Fibroblast of skin of left biceps (primary cell): ENCODE data around the gene DGCR6.
"Not testable (repeated sequence)": the region's sequence is repeated elsewhere in the genome, so short reads cannot be mapped to it uniquely, and the experiment has no call there.

Source experiments
- DNase-seq, 2 experiments: peaks; one replicate each; pipeline ENCODE4 v3.0.0-alpha.2; 2013; ENCODE audit warnings: low read depth in 2 of 2

The DGCR6 gene

DNA sequence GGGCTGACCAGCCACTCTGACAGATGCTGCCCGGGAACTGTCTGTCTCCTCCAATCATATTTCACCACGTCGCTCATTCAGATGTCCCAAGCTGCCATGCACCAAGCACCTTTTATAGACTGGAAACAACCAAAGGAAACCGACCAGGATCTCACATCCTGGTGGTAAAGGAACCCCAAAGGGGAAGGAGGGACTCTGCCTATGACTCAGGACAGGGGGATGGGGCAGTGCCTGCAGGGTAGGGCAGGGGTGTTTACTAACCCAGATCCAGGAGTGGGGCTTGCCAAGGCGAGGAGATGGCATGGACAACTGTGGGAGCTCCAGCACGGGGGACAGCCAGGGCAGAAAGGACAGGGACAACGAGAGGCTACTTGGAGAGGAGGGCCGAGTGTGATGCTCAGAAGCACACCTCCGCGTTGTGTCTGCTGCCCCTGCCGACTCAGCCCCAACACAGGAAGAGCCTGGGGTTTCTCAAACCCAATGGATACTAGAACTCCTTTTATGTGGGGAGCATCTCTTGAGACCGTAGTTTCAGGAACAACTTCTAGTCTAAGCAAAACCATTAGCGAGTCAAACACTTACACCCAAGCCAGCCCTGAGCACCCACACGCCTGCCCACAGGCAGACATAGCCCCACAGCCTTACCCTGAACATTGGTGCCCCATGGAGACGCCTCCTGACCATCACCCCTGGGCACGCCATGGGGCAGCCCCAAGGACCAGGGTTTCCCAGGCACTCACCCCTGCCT lies 26.0 kb downstream of the DGCR6 start:
- DNase-seq = no peak

DNA sequence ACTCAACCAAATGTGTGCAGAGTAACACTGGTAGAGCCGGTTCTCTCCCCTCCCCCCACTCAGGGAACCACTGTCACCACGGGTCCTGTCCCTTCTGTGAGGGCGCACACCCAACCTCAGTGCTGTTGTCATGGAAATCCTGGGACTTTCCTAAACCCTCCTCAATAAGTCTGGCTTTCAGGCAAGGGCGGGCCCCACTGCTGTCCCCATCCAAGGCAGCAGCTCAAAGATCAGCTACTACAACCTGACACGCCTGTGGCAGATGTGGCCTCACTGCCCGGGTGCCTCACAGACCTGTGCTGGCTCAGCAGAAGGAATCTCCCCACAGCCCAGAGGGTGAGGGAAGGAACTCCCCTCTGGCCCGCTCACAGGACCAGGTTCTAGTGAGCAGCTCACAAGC lies 27.8 kb downstream of the DGCR6 start:
- no peak for DNase-seq

DNA sequence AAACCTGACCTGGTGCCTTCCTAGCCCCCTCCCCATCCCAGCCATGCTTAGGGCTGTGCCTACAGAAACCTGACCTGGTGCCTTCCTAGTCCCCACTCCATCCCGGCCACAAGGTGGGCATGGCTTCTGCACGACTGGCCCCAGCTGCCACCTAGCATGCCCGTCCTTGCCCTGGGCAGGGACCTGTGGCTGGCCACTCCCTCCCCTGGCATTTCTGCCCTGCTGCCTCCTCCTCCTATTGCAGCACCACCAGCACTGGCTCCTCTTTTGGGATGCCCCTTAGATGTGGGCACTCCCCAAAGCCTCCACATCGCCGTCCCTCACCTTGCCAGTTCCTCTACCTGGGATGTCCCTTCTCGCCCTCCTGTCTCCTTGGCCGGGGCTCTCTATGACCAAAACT lies 28.6 kb downstream of the DGCR6 start:
- not testable (repeated sequence) for DNase-seq

DNA sequence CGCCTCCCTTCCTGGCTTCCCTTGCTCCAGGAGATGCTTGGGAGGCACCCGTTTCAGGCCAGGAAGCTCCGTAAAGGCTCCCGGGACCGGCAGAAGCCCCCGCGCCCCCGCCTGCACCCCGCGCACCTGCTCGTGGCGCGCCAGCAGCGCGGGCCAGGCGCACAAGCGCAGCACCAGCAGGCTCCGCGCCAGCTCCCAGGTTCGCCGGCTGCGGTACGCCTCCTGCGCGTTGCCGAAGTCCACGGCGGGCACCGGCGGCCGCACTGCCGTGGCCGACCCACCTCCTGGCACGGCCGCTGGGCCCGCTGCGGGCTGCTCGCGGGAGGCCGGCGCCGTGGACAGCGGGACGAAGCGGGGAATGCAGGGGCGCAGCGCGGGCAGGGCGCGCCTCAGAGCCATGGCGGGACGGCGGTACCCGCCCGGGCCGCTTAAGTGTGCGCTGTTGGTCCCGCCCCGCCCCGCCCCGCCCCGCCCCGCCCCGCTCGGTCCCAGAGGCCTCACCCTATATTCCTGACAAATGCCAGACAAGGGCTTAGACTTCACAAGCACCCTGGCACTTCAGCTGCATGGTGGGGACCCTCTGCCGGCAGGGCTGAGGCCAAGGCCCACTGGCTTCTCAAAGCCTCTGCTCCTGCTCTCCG lies 29.9 kb downstream of the DGCR6 start, which contains the start of gene PRODH:
TSS of gene PRODH (minus strand) at position 405 of the 641 bp plus-strand sequence. CDS start at position 399, 6 bp downstream.
- no peak for DNase-seq

DNA sequence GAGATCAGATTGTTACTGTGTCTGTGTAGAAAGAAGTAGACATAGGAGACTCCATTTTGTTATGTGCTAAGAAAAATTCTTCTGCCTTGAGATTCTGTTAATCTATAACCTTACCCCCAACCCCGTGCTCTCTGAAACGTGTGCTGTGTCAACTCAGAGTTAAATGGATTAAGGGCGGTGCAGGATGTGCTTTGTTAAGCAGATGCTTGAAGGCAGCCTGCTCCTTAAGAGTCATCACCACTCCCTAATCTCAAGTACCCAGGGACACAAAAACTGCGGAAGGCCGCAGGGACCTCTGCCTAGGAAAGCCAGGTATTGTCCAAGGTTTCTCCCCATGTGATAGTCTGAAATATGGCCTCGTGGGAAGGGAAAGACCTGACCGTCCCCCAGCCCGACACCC lies 32.6 kb downstream of the DGCR6 start:
- not testable (repeated sequence) for DNase-seq

DNA sequence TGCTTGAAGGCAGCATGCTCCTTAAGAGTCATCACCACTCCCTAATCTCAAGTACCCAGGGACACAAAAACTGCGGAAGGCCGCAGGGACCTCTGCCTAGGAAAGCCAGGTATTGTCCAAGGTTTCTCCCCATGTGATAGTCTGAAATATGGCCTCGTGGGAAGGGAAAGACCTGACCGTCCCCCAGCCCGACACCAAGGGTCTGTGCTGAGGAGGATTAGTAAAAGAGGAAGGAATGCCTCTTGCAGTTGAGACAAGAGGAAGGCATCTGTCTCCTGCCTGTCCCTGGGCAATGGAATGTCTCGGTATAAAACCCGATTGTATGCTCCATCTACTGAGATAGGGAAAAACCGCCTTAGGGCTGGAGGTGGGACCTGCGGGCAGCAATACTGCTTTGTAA lies 41.0 kb downstream of the DGCR6 start:
- not testable (repeated sequence) for DNase-seq

DNA sequence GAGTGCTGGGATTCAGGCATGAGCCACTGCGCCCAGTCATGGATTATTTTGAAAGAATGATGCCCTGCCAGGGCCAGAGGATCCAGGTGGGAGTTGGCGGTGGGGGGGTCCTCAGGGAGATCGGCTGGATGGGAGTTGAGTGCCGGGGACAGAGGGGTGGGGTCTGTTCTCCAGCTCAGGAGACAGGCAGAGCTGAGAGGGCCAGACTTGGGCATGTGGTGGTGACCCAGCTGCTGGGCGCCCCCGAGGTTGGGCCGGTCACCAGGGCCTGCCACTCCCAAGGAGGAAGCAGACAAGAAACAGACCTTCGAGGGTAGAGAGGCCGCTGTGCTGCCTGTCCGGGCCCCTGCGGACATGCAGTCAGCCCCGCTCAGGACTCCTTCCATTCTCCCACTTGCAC lies 41.8 kb downstream of the DGCR6 start:
- DNase-seq = no peak

DNA sequence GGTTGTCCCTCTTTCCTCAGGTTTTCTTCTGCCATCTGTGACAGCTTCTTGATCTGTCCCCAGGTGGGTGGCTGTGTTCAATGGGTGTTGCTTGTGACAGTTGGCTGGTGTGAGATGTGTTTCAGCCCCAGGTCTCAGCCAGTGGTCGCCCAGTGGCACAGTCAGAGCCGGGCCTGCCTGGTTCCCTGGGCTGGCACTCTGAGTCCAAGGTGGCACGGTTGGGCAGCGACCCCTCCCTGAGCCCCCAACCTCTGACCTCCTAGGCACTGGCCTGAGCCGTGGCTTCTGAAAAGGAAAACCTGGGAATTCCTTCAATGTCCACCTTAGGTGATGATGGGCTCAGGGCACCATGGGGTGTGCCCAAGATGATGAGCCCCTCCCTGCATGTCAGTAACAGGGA lies 44.0 kb downstream of the DGCR6 start:
- DNase-seq = no peak

DNA sequence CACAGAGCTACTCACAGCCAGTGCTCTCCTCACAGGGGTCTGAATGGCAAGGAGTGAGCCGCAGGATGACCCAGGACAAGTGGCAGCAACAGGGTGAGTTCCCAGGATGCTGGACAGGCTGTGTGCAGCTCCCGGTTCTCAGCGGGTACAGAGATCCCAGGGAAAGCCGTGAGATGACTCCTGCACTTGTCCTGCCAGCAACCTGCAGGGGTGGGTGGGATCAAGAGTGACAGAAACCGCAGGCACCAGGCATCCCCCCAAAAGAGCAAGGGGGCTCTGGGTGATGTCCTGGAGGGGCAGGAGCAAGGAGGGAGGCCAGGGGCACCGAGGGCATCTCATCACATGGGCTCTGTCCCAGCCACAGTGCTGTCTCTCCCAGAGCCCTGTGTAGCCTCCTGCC lies 45.9 kb downstream of the DGCR6 start:
- no peak for DNase-seq

DNA sequence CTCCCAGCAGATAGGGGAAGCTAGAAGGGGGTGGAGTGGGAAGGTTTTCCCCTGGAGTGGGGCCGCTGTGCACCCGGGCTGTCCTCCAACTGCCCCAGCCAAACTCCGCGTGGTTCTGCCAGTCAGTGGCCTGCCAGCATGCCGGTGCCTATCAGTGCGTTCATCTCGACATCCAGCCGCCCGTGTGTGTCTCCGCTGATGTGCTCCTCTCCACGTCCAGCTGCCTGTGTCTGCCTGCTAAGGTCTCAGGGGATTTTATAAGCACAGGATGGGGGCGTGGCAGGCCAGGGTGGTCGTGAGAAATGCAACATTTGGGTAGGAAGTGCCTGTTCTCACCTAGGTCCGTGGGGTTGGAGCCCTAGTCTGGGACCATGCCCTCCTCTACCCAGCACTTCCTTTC lies 47.0 kb downstream of the DGCR6 start:
- DNase-seq = not testable (repeated sequence)

DNA sequence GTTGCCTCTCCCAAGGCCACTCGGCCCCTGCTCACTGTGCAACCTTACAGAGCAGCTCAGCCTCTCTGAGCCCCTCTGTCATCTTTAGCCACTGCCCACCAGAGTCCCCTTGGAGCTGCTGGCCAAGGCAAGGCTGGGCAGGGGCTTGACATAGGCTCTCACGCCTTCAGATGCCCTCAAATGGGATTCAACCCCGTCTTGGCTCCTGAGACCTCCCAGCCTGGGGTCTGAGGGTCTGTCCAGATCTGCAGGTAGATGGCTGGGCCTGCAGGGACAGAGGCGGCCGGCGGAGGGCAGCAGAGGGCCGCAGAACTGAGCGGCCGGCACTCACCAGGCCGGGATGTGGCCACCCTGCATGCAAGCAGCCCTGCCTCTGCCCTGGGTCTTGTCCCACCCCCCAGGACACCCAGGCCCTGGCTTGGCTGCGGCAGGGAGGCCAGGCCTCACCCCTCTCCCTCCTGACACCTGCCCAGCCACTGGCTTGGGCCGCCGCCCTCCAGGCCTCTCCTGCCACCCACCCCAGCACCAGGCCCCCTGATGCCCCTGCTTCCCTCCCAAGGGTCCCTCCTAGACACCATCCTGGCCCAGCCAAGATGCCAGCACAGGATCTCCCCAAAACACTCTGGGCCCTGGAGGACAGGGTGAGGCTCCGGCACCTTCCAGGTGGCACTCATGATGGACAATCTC lies 48.3 kb downstream of the DGCR6 start:
- DNase-seq = not testable (repeated sequence)

DNA sequence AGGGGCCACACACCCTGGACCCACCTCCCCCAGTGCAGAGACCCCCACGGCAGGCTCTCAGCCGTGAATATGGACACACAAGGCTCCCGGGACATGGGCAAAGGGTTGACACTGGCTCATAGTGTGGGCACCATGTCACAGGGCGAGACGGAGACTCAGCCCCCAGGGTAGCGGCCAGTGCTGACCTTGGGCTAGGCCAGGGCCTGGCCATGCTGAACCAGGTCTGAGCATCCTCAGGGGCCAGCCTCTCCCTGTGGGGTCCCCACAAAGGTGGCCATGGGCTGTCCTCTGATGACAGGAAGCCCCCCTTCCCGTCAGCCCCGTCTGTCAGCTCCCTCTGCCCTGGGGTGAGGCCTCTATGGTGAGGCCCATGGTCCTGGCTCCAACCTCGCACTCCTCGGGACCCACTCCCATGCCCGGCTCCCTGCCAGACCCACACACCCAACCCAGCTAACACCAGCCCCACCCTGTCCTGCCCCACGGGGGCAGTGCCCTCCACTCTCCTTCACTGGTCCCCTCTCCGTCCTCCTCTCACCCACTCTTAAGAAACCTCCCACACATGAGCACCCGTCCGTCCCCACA lies 49.0 kb downstream of the DGCR6 start:
- DNase-seq = no peak

DNA sequence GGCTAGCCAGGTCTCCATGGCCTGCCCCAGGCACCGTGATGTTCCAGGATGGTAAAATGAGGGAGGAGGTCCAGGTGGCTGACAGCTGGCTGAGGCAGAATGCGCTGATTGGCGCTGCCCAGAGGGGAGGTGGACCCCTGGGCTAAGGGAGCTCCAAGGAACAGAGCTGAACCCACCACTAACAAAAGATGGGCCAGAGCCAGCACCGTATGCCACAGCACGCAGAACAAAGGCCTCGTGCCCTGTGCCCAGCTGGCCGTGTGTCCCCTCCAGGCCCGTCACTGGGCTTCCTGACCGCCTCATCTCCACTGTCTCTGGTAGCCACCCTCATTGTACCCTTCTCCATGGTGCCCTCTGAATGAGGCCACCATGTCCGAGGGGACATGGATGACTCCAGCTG lies 49.6 kb downstream of the DGCR6 start:
- no peak for DNase-seq

DNA sequence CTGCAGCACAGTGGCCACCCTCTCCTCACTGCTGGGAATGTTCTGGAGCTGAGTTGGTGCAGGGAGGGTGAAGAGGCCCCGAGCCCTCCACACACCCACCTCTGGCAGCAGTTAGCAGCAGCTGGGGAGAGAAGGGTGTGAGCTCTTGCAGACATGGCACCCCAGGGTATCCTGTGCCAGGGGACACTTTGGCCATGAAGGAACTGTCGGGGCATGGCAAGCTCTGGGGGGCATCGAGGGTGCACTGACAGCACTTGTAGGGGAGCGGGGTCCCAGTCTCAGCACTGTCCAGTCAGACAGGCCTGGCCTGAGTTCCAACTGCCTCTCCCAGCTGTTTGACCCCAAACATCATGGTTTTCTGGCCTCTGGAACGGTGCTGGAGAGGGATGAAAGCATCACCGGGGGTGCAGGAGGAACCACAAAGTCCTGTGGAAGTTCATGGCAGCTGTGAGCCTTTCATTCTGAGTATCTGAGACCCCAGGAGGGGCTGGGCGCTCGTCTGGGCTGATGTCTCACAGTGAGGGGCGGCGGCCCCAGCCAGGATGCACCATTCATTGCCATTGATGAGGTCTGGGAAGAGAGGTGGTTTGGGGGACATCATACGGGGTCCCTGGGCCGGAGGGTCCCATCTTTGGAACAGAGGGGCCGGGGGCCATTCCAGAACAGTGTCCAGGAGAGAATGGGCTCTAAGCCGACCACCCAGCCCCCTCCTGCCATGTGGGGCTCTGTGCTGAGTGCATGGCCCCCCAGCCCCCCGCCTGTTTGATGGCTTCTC lies 50.2 kb downstream of the DGCR6 start:
- DNase-seq = not testable (repeated sequence)

DNA sequence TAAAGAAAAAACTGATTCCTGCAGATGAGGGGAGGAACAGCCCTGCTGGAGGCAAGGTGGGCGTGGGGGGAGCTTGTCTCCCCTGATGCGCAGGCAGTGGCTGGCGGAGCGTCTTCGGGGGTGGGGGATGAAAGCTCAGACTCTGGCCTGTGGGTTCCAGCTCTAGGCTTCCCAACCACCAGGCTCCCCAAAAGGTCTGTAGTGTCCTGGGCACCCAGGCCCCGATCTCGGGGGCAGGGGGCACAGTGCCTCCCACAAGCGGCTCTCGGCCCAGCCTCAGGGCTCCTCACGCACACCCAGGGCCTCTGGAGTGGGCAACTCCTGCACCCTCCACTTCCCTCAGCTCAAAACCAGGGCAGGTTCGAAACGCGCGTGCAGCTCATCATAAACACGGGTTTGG lies 50.8 kb downstream of the DGCR6 start:
- DNase-seq = not testable (repeated sequence)

DNA sequence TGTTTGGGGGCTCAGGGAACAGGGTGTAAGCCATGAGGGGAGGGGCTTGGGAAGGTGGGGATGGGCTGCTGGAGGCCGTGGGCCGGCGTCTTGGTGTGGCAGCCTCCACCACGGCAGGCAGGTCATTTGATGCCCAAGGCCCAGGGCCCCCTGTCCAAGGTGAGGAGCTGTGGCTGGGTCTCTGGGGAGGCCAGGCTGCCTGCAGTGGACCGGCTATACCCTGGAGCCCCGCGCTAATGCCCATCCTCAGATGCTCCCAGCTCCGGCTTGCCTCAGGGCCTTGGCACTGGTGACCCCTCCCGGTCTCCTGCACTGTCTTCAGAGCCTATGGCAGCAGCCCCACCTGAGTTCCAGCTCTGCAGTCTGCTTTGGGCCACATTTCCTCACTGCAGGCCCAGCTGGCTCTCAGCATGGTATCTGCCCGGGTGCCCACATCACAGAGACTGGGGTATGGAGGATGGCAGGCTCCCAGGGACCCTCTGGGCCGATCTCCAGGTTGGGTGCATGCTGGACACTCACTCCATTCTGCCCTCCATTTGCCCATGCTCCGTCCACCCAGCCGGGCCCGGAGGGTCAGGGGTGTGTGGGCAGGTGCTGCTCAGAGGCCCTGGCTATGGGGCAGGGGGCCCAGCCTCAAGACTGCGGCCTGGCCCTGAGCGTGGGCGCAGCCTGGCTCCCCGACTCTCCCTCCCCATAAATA lies 51.7 kb downstream of the DGCR6 start:
- DNase-seq = not testable (repeated sequence)

DNA sequence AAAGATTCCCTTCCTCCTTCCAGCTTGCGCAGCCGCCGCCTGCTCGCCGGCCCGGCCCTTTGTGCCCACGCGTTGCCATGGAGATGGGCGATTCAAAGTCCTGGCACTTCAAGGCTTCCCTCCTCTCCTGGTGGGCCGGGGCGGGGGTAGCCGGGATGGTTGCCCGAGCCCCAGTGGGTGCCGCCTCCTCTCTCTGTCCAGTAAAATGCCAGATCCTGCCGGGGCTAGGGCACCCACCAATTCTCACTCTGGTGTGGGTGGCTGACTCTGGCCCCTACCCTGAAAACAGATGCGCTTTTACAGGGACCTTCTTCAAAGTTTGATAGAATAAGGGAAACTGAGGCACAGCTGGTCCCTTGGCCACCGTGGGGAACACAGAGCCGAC lies 52.2 kb downstream of the DGCR6 start:
- DNase-seq = not testable (repeated sequence)

DNA sequence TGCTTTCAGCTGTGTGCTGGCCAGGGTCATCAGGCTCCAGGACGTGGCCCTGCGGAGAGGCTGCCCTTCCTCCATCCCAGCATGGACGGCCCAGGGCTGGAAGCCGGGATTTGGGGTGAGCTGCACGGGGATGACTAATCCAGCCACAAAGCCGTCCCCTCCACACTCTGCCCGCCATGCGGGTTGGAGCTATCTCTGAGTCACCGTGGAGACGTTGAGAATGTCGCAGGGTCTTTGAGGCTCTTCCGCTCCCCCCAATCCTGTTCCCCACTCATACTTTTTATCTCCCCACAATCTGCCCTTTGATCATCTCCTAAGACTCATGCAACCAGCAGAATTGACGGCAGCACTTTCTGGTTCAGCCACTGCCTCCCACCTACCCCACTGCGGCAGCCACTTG lies 52.6 kb downstream of the DGCR6 start:
- not testable (repeated sequence) for DNase-seq

DNA sequence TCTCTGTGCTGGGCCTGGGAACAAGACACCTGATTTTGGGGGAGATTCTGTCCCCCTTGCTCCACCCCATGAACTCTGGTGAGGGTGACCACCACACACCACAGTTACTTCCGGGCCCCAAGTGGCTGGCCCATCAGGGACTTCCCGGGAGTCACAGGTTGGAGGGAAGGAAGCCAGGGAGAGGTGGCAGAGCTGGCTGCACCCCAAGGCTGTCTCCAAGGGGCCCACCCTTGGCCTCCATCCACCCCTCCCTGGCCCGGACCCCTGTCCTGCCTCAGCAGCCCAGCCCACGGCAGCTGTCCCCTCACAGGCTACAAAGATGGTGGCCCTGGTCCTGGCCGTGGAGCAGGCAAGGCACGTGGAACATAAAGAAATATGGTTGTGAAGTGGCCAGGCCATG lies 53.1 kb downstream of the DGCR6 start:
- not testable (repeated sequence) for DNase-seq

DNA sequence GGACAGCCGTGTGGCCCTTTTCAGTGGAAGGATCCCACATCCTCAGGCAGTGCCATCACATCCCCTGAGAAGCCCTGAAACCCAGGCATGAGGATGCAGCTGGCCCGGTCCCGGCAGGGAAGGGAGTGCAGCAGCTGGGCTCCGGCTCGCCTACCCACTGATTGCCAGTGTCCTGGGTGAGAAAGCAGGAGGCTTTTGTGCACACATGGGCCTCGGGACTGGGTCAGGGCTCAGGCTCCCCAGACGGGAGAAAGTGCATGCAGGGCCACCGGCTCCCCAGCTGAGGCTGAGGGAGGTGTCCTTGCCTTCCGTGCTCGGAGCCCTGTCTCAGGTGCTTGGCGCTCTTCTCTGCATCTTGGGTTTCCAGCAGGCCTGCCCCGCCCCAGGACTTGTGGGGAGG lies 53.6 kb downstream of the DGCR6 start:
- DNase-seq = not testable (repeated sequence)
